GM21723 (cell line): ENCODE measurements around the gene OSBPL8.
"Not testable (repeated sequence)": the region's sequence is repeated elsewhere in the genome, so short reads cannot be mapped to it uniquely, and the experiment has no call there.

Experiments
- ATAC-seq: cut with Tn5 transposase; IDR thresholded peaks from one replicate; pipeline ENCODE4 v1.9.1; 2021; ENCODE audit warnings: mild to moderate bottlenecking, moderate library complexity; ENCODE audit not compliant: unreplicated experiment

The OSBPL8 gene

GRCh38 chr12:76426160-76426559 lies 133.4 kb downstream of the OSBPL8 start:
- ATAC-seq, result no peak

- ATAC-seq, result no peak
These were observed 134.6 kb downstream of the OSBPL8 start for GRCh38 chr12:76424941-76425340.

DNA sequence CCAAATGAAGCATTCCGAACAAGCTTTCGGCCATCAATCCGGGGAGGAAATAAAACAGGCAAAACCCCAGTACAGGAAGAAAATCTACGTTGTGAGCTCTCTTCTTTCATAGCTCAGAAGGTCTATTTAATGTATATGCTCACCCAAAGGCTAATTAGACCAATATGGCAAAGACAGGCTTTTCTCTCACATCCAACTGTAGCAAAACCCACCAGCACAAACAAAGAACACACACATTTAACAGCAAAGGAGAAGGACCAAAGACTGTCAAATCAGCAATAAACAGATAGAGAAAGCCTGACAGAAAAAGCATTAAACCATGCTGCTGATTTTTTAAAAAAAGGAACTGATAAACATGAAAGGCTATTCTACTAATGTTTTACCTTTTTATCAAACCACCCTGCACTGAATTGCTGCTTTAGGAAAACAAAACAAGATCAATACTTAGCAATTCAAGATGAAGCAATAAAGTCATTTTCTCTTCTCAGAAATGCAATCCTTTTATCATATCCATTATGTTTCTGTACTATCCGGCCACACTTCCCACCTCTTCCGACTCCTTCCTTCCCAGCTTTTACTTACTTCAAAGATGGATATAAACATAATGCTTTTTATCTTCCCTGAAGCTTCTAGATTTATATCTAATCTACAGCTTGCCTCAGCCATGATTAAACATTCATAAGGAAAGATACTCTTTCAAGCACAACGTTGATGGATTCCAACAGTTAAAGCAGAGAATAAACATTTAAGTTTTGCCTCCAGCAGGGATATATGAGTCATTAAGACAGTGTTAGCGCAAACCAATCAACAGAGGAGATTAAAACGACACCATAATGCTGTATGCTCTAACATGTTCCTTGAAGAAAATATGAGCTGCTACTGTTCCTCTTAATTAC lies 136.8 kb downstream of the OSBPL8 start:
- no peak for ATAC-seq

GRCh38 chr12:76422154-76422542 lies 137.4 kb downstream of the OSBPL8 start:
- no peak for ATAC-seq

- ATAC-seq, result no peak
These were observed 138.5 kb downstream of the OSBPL8 start for GRCh38 chr12:76421046-76421445.

- no peak for ATAC-seq
These were observed 139.3 kb downstream of the OSBPL8 start for GRCh38 chr12:76420222-76420621.

- peak; percentile 86 for ATAC-seq
These were observed 142.5 kb downstream of the OSBPL8 start for GRCh38 chr12:76417116-76417515.

- ATAC-seq, result no peak
These were observed 146.4 kb downstream of the OSBPL8 start for GRCh38 chr12:76413121-76413520.

DNA sequence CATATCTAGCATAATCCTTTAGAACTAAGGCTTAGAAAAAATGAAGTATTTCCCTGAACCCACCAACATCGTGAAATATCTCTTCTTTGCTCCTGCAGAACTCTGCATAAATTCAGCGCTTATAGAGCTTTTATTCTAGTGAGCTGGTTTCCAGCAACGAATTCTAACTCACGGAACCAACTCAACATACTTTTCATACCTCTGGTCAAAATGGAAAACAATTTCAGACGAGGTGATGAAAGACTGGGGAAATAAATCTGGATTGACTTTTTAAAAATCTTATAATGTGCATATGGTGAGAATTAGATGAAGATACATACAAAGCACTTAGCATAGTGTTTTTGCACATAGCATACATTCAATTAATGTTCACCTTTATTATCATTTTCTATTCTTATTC lies 148.8 kb downstream of the OSBPL8 start:
- ATAC-seq, result no peak

- ATAC-seq, result no peak
These were observed 149.2 kb downstream of the OSBPL8 start for GRCh38 chr12:76410371-76410770.

DNA sequence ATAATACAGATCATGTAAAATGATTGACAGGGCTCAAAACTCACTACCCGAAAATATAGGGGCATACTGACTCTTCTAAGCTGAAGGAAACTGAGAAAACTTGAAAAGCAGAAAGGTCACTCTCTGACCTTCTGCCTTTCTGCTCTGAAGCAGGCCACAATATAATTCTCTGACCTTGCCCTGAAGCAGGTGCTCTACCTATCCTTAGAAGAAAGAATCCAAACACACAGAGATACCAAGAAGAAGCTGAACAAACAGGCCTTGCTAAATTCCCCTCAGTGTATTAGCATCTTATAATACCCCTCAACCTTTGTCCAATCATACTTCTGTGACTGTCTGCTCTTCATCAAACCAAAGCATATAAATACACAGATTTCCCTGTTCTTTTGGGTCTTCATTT lies 150.5 kb downstream of the OSBPL8 start:
- no peak for ATAC-seq

GRCh38 chr12:76407710-76408109 lies 151.9 kb downstream of the OSBPL8 start:
- ATAC-seq, result no peak

DNA sequence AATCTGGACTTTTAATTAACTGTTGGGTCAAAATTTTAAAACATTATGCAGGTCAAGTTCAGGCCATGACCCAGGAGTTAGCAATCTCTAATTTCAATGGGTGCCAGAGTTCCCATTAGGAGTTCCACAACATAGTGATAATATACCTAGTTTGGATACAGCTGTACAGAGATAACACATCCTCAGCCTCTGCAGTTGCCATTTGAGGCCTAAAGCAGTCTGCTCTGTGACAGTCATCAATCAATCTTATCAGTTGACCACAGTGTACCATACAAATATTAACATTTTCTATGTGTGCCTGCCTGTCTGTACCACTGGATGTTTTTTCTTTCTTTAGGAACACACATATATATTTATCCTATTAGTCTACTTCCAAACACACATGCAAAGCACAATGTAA lies 157.3 kb downstream of the OSBPL8 start:
- no peak for ATAC-seq

DNA sequence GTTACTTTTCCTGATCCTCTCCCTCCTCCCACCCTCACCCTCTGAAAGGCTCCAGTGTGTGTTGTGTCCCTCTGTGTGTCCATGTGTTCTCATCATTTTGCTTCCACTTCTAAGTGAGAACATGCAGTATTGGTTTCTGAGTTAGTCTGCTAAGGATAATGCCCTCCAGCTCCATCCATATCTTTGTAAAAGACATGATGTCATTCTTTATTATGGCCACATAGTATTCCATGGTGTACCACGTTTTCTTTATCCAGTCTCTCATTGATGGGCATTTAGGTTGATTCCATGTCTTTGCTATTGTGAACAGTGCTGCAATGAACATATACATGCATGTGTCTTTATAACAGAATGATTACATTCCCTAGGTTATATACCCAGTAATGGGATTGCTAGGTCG lies 159.4 kb downstream of the OSBPL8 start:
- ATAC-seq, result no peak

GRCh38 chr12:76399040-76399439 lies 160.5 kb downstream of the OSBPL8 start:
- ATAC-seq, result no peak

- ATAC-seq, result no peak
These were observed 161.5 kb downstream of the OSBPL8 start for GRCh38 chr12:76398106-76398505.

DNA sequence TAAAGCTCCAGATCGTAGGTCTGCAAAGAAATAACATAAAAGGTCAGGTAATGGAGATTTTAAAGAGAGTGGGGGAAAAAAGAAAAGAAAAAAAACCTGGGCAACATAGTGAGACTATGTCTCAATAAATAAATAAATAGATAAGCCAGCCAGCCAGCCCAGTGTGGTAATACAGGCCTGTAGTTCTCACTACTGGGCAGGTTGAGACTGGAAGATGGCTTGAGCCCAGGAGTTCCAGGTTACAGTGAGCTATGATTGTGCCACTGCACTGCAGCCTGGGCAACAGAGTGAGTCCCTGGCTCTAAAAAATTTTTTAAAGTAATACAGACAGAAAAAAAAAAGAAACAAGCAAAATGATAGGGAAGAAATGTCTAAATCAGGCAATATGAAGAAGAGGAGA lies 168.1 kb downstream of the OSBPL8 start:
- ATAC-seq, result no peak

DNA sequence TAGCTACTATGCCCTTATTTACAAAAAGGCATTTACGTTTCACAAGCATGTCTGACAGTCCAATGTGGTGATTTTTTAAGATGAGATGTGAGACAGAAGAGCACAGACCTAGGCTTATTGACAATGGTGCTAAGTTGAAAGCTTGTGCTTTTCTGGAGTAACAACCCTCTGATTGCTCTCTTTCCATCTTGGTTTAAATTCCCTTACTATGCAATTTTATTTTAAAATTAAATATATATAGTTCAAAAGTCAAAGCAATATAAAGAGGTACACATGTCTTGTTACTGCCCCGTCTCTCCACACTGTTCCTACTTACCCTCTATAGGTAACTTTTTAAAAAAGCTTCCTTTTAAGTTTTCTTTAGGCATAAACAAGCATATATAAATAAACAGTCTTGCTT lies 172.0 kb downstream of the OSBPL8 start:
- no peak for ATAC-seq

DNA sequence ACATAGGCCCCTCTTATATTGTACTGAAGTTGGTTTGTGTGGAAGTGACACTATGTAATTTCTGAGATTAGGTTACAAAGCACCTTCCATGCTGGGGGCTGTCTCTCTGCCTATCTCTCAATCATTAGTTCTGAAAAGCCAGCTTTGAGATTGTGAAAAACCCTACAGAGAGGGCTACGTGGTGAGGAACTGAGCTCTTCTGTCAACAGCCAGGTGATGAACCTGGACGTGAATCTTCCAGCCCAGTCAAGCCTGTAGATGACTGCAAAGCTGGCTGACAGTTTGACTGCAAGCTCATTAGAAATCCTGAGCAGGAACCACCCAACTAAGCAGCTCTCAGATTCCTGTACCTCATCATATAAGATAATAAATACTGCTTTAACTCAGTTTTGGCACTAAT lies 175.0 kb downstream of the OSBPL8 start:
- ATAC-seq, result no peak

DNA sequence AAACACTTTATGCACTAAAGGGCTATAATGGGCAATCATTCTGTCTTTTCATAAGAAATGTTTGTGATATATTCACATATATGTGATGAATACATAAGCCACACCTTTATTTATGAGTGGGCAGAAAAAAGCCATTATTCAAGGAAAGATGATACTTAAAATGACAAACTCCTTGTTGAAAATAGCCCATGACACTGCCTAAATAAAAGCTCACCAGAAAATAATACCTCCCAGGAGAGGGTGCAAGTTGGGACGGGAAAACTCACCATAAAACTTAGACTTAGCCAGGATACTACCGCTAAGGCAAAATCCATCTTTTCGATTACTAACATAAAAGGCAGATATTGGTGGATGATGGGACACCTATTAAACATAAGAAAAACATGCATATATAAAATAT lies 175.6 kb downstream of the OSBPL8 start:
- no peak for ATAC-seq

DNA sequence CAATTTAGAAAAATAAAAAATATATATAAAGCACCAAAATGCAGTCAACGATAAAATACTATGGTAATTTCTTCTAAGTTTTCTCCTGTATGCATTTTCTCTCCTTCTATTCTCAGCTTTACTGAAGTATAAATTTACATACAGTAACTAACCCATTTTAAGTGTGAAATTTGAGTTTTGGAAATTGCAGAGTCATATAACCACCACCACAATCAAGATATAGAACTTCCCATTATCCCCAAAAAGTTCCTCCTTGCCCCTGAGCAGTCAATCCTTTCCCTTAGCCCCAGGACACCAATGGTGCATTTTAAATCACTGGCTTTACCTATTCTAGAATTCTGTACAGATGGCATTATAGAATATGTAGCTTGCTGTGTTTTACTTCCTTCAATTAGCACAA lies 180.3 kb downstream of the OSBPL8 start:
- no peak for ATAC-seq

DNA sequence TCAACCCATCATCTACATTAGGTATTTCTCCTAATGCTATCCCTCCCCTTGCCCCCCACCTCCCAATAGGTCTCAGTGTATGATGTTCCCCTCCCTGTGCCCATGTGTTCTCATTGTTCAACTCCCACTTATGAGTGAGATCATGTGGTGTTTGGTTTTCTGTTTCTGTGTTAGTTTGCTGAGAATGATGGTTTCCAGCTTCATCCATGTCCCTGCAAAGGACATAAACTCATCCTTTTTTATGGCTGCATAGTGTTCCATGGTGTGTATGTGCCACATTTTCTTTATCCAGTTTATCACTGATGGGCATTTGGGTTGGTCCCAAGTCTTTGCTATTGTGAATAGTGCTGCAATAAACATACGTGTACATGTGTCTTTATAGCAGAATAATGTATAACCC lies 182.7 kb downstream of the OSBPL8 start:
- ATAC-seq, result not testable (repeated sequence)

DNA sequence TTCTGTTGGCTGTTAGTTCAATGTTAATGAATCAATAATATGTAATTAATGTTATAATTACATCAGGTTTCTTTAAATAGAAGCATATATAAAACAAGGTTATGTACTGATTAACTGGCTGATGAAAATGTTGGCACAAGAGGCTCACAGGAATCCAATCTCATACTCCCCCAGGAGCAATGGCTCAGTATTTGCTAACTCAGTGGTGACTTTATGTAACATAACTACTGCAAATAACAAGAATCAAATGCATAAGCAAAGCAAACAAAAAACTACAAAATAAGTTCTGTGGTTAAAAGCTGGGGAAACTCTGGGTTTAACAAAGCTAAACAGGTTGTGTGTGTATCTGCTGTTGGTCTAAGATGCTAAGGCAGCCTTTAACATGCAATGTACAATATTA lies 183.6 kb downstream of the OSBPL8 start:
- ATAC-seq, result no peak
